IMR-90 (cell line): ENCODE data around the gene DEPDC1. TPM values are rescaled to one million over a fixed set of nuclear protein-coding genes. Genes with fewer than 3 reads are reported as not detected.

Experiments used
- ATAC-seq: fragments of 200-7000 bp; cut with Tn5 transposase; 2 replicates; pipeline ENCODE4 v1.9.1; 2020; ENCODE audit warnings: low read depth, mild to moderate bottlenecking, moderate library complexity
- BruUV-seq: library from RNA; stranded (reverse); fragments of 400-500 nt; replicated peaks from 2 replicates; lab custom pipeline; 2021; lab: Mats Ljungman, UMichigan
- CTCF ChIA-PET: fragments of 300-600 bp; formaldehyde crosslinking; extraction: SDS; loops from one replicate; lab custom pipeline; 2021; ENCODE audit warnings: antibody characterized with exemption; lab: Yijun Ruan, JAX
- POLR2A ChIA-PET: fragments of 300-600 bp; sonication (Branson Sonifier 250); formaldehyde crosslinking; loops from one replicate; lab custom pipeline; 2022; ENCODE audit warnings: antibody characterized with exemption; ENCODE audit not compliant: unreplicated experiment; lab: Charles Lee
- DNase-seq: peaks from one replicate; pipeline ENCODE4 v3.0.0; 2013
- H2AFZ ChIP-seq: replicated peaks from 2 replicates; pipeline ENCODE3; 2013; ENCODE audit warnings: low read length, mild to moderate bottlenecking; ENCODE audit not compliant: poor library complexity
- H2AK5ac ChIP-seq: 2 replicates; pipeline ENCODE4 v1.6.1; 2013; ENCODE audit warnings: low read depth, low read length, inconsistent platforms
- H2AK9ac ChIP-seq: replicated peaks from 2 replicates; pipeline ENCODE3; 2013; ENCODE audit warnings: mild to moderate bottlenecking, low read depth, low read length, moderate library complexity; ENCODE audit not compliant: poor library complexity
- H2BK120ac ChIP-seq: 2 replicates; pipeline ENCODE4 v1.6.1; 2013; ENCODE audit warnings: low read depth, low read length, inconsistent platforms
- H2BK15ac ChIP-seq: 3 replicates; pipeline ENCODE4 v1.6.1; 2013; ENCODE audit warnings: low read depth, low read length, inconsistent platforms
- H2BK20ac ChIP-seq: 2 replicates; pipeline ENCODE4 v1.6.1; 2013; ENCODE audit warnings: low read depth, mild to moderate bottlenecking, inconsistent platforms, low read length, moderate library complexity
- H2BK5ac ChIP-seq: 2 replicates; pipeline ENCODE4 v1.6.1; 2013; ENCODE audit warnings: mild to moderate bottlenecking, low read depth, low read length, inconsistent platforms; ENCODE audit not compliant: poor library complexity, severe bottlenecking
- H3K14ac ChIP-seq: replicated peaks from 2 replicates; pipeline ENCODE4 v1.6.1; 2013; ENCODE audit warnings: low read depth, low read length, inconsistent platforms
- H3K18ac ChIP-seq: 2 replicates; pipeline ENCODE4 v1.6.1; 2013; ENCODE audit warnings: low read depth, low read length, control low read depth
- H3K23ac ChIP-seq: 2 replicates; pipeline ENCODE4 v1.6.1; 2013; ENCODE audit warnings: low read depth, low read length, inconsistent platforms
- H3K27ac ChIP-seq: 2 replicates; pipeline ENCODE4 v1.5.1; 2013; ENCODE audit warnings: mild to moderate bottlenecking, control low read depth, low read length; ENCODE audit not compliant: insufficient read depth
- H3K27me3 ChIP-seq: 2 replicates; pipeline ENCODE4 v1.6.1; 2013; ENCODE audit warnings: low read length; ENCODE audit not compliant: control insufficient read depth, insufficient read depth
- H3K36me3 ChIP-seq: 2 replicates; pipeline ENCODE4 v1.6.1; 2013; ENCODE audit warnings: low read length, mixed read lengths; ENCODE audit not compliant: control insufficient read depth, insufficient read depth
- H3K4ac ChIP-seq: 2 replicates; pipeline ENCODE4 v1.6.1; 2013; ENCODE audit warnings: low read depth, low read length, inconsistent platforms
- H3K4me1 ChIP-seq: 2 replicates; pipeline ENCODE4 v1.6.1; 2013; ENCODE audit warnings: low read length, mixed read lengths; ENCODE audit not compliant: control insufficient read depth, insufficient read depth
- H3K4me2 ChIP-seq: 2 replicates; pipeline ENCODE4 v1.6.1; 2013; ENCODE audit warnings: low read depth, mild to moderate bottlenecking, control low read depth, low read length, moderate library complexity
- H3K4me3 ChIP-seq: 2 replicates; pipeline ENCODE4 v1.5.1; 2013; ENCODE audit warnings: low read depth, mild to moderate bottlenecking, control low read depth, low read length, moderate library complexity; ENCODE audit not compliant: insufficient read depth
- H3K56ac ChIP-seq: 2 replicates; pipeline ENCODE4 v1.6.1; 2013; ENCODE audit warnings: low read length, inconsistent platforms; ENCODE audit not compliant: insufficient read depth; ENCODE audit errors: extremely low read depth
- H3K79me1 ChIP-seq, 2 experiments: 2 replicates each; pipeline ENCODE4 v1.6.1; 2013; ENCODE audit warnings: low read length in 2 of 2, inconsistent platforms in 1 of 2, low read depth in 1 of 2
- H3K9ac ChIP-seq: 2 replicates; pipeline ENCODE4 v1.6.1; 2013; ENCODE audit warnings: low read depth, low read length, control low read depth
- H3K9me1 ChIP-seq: 2 replicates; pipeline ENCODE4 v1.6.1; 2013; ENCODE audit warnings: low read length, inconsistent platforms; ENCODE audit not compliant: insufficient read depth
- H3K9me3 ChIP-seq: 2 replicates; pipeline ENCODE4 v1.6.1; 2013; ENCODE audit warnings: low read length; ENCODE audit not compliant: control insufficient read depth, insufficient read depth
- H4K20me1 ChIP-seq: 2 replicates; pipeline ENCODE4 v1.6.1; 2013; ENCODE audit warnings: low read length, inconsistent platforms; ENCODE audit not compliant: insufficient read depth
- H4K5ac ChIP-seq: 2 replicates; pipeline ENCODE4 v1.6.1; 2013; ENCODE audit warnings: mild to moderate bottlenecking, low read depth, low read length, control low read depth
- H4K8ac ChIP-seq, 2 experiments: 2 replicates each; pipeline ENCODE4 v1.6.1; 2013; ENCODE audit warnings: low read depth in 2 of 2, low read length in 2 of 2, control low read depth in 1 of 2, inconsistent platforms in 1 of 2
- H4K91ac ChIP-seq: 2 replicates; pipeline ENCODE4 v1.6.1; 2013; ENCODE audit warnings: low read depth, low read length, inconsistent platforms; ENCODE audit not compliant: insufficient read depth
- CEBPB ChIP-seq: IDR thresholded peaks from 2 replicates; pipeline ENCODE4 v1.6.1; 2012; ENCODE audit warnings: low read depth, low read length, improper control_type of control experiment
- CHD1 ChIP-seq: IDR thresholded peaks from 2 replicates; pipeline ENCODE4 v1.6.1; 2012; ENCODE audit warnings: low read depth, low read length, improper control_type of control experiment
- MAFK ChIP-seq: IDR thresholded peaks from 2 replicates; pipeline ENCODE4 v1.6.1; 2012; ENCODE audit warnings: low read depth, low read length, improper control_type of control experiment
- MAZ ChIP-seq: IDR thresholded peaks from 2 replicates; pipeline ENCODE4 v1.6.1; 2012; ENCODE audit warnings: low read depth, mild to moderate bottlenecking, low read length, improper control_type of control experiment, moderate library complexity, borderline replicate concordance
- MXI1 ChIP-seq: IDR thresholded peaks from 2 replicates; pipeline ENCODE4 v1.6.1; 2012; ENCODE audit warnings: low read depth, mild to moderate bottlenecking, low read length, moderate library complexity, borderline replicate concordance
- NFE2L2 ChIP-seq: fragments of 150-350 bp; IDR thresholded peaks from 2 replicates; pipeline ENCODE4 v1.6.1; 2016; ENCODE audit warnings: low read depth, mild to moderate bottlenecking, low read length
- RCOR1 ChIP-seq: IDR thresholded peaks from 2 replicates; pipeline ENCODE4 v1.6.1; 2012; ENCODE audit warnings: mild to moderate bottlenecking, low read length, improper control_type of control experiment; ENCODE audit not compliant: insufficient replicate concordance
- USF2 ChIP-seq: fragments of 150-350 bp; IDR thresholded peaks from 2 replicates; pipeline ENCODE4 v1.6.1; 2017; ENCODE audit warnings: mild to moderate bottlenecking, antibody characterized with exemption, low read length, low read depth
- WGBS, 2 experiments: methylation state at CpG; one replicate each; pipeline versions ENCODE4 v1.1.5 to v1.1.7; 2013; ENCODE audit warnings: missing lambda C conversion rate in 2 of 2; ENCODE audit not compliant: insufficient read length in 1 of 2; ENCODE audit errors: extremely low coverage in 2 of 2; 5-methylcytosine and 5-hydroxymethylcytosine counted together
- dilution Hi-C: fragments of 300-500 bp; cut with HindIII; formaldehyde crosslinking; loops from one replicate; pipeline ENCODE4 v1.14.3; 2018; ENCODE audit warnings: low sequenced_read_pairs; ENCODE audit not compliant: unreplicated experiment
- in situ Hi-C: fragments of 300-500 bp; cut with MboI; formaldehyde crosslinking; loops from 3 replicates; pipeline ENCODE4 v1.14.3; 2019; ENCODE audit warnings: low sequenced_read_pairs, inconsistent platforms, mixed read lengths
- intact Hi-C: fragments of 100-400 bp; cut with micrococcal nuclease; formaldehyde crosslinking; loops from 2 replicates; pipeline ENCODE4 v1.10.0; 2022
- polyA plus RNA-seq, 3 experiments: library from polyadenylated mRNA; depleted of rRNA; stranded (reverse); fragments of >200 nt; gene quantifications; 2 replicates each; pipeline ENCODE4 v1.2.3, GENCODE V29; 2012; ENCODE audit warnings: low replicate concordance in 1 of 3
- total RNA-seq: library from RNA; depleted of rRNA; stranded (reverse); fragments of >200 nt; gene quantifications from 2 replicates; pipeline ENCODE4 v1.2.3, GENCODE V29; 2012

The DEPDC1 gene
- total and polyA plus RNA-seq, 2 of the 4 experiments (the other 2 are of a cell fraction) = 7.4 to 14.7 TPM

DNA sequence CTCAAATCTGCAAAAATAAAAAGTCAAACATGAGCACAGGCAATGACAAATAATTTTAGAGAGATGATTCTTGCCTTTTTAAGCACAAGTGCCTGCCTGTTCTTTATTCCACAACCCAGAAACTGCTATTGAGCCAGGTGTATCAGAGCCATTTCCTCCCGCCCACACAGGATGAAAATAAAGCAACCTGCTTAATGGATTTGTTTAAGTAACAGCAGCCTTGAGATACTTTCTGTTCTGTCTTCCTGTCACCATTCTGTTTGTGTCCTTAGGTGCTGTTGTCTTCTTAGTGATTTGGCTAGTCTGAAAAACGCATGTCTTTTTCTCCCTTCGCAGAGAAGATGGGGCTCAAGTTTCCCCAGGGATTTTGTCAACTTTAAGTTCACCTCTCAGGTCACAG is 58.6 kb downstream of the DEPDC1 start:
- Histone ChIP-seq H2BK5ac (no peak overlapping the region), H3K9me1 (peaks cover 4% of the 10 kb centered on the region; the same call in 1 of the 2 replicates), H2AK9ac (no peak overlapping the region), H3K9me3 (no peaks in the 10 kb centered on the region), H4K20me1 (no peaks in the 10 kb centered on the region), H4K5ac (no peak overlapping the region), H2AFZ (no peak overlapping the region), H3K4ac (no peak overlapping the region), H3K4me2 (no peak overlapping the region), H3K4me1 (no peaks in the 10 kb centered on the region), H3K9ac (no peak overlapping the region), H2BK120ac (no peak overlapping the region; the same call in 1 of the 2 replicates), H3K23ac (no peak overlapping the region), H3K79me1 (no peaks in the 10 kb centered on the region), H3K14ac (no peak overlapping the region), H3K36me3 (no peaks in the 10 kb centered on the region), H2BK15ac (no peak overlapping the region), H2BK20ac (no peak overlapping the region), H4K8ac (no peak overlapping the region), H2AK5ac (no peak overlapping the region), H3K4me3 (no peak overlapping the region), H3K18ac (no peak overlapping the region; the same call in 1 of the 2 replicates), H3K27ac (no peak overlapping the region), H3K27me3 (no peaks in the 10 kb centered on the region), H4K91ac (no peak overlapping the region), H3K56ac (no peak overlapping the region; the same call in 1 of the 2 replicates)
- ATAC-seq (no peak), DNase-seq (no peak)
- in situ Hi-C loops (no loop called here), dilution Hi-C loops (no loop called here), intact Hi-C loops (no loop called here)
- TF ChIP-seq CEBPB (no peak), NFE2L2 (no peak), MXI1 (no peak), MAFK (no peak), USF2 (no peak), RCOR1 (no peak), CHD1 (no peak), MAZ (no peak)
- BruUV-seq = no TSS peak
- WGBS, 2 experiments = no CpG with 5 or more reads among the region's 3 CpGs
- POLR2A ChIA-PET = no interaction called here
- CTCF ChIA-PET = no interaction called here
